NCI-H82 (cell line): ENCODE results near the gene GPR82.
"Not testable (repeated sequence)": the region's sequence is repeated elsewhere in the genome, so short reads cannot be mapped to it uniquely, and the experiment has no call there.

ENCODE experiments used
- DNase-seq: peaks from one replicate; lab custom pipeline; 2025; lab: John Stamatoyannopoulos, UW

The GPR82 gene, protein sequence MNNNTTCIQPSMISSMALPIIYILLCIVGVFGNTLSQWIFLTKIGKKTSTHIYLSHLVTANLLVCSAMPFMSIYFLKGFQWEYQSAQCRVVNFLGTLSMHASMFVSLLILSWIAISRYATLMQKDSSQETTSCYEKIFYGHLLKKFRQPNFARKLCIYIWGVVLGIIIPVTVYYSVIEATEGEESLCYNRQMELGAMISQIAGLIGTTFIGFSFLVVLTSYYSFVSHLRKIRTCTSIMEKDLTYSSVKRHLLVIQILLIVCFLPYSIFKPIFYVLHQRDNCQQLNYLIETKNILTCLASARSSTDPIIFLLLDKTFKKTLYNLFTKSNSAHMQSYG

DNA sequence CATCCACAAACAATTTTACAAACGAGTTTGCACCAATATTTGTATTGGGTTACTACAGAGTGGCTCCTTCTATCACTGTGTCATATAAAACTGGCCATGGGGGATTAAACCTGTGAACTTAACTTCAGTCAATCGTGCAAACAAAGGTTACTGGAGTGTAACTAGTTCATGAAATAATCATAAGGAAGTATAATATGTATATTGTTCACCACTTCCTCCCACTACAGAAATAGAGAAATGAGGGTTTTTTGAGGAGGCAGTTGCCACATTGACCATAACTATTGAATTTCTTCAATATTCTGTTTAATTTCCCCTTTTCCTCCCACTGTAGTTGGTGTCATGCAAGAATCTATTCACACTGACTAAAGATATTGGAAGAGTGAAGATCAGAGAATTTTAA is at the start of gene GPR82:
TSS of gene GPR82 (plus strand) at position 356 of the 400 bp plus-strand sequence. CDS start 2,846 bp downstream, outside the sequence.
- DNase-seq = no peak

DNA sequence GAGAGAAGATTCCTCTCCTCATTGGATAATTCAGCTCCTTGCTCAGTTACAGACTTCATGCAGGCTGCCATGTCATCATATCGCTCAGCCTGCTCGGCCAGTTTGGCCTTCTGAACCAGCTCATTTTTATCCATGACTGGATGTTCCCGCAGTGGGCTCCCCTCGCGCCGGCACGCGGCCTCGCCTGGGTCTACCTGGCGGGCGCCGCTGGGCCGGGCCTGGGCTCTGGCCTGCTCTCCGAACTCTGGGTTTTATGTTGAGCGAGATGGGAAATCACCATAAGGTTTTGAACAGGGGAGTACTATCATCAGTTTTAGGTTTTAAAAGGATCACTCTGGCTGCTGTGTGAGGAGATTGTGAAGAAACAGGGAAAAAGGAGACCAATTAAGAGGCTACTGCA is 47.6 kb upstream of the GPR82 start:
- DNase-seq = not testable (repeated sequence)

DNA sequence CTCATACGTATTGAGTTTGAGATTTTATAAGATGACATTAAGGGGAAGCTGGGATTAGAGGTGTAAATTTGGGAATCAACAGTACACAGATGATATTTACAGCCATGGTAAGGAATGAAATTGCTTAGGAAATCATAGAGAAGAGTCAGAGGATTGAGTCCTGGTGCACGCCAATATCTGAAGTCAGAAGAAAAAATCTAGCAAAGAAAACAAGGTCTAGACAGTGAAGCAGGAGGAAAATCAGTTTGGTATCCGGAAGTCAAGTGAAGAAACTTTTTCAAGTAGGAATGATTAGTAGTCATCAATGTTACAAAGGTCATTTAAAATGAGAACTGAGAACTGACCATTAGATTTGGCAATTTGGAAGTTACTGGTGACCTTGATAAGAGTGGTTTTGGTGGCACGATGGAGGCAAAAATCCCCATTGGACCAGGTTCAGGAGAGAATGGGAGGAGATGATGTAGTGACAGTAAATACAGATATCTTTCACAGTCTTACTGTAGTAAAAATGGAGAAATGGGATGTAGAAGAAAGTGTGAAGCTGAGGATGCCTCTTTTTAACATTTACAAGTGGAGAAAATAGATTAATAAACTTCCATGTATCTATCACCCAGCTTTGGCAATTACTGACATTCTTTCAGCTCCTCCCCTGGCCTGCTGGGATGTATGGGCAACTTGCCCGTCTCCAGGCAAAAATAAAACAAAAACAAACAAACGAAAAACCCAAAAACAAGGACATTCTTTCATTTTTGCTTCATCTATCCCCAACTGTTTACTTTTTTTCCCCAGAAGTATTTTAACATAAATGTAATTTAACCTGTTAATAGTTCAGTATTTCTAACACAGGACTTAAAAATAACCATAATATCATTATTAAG is 46.6 kb upstream of the GPR82 start:
- no peak for DNase-seq

DNA sequence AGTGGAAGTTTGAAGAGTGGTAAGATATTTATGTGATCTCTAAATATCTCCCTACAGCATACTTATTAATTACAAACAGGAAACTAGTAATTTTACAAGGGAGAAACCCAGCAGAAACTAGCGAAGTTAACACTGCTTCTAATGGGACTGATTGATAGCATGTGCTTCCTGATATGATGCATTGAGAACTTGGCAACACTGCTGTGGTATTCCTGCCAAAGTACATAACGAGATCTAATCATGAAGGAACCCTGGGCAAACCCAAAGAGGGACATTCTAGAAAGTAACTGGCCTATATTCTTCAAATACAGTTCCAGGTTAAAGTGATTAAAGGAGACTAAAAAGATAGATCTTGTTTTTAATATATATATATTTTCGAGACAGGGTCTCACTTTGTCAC is 39.8 kb upstream of the GPR82 start:
- DNase-seq = peak; percentile 3

DNA sequence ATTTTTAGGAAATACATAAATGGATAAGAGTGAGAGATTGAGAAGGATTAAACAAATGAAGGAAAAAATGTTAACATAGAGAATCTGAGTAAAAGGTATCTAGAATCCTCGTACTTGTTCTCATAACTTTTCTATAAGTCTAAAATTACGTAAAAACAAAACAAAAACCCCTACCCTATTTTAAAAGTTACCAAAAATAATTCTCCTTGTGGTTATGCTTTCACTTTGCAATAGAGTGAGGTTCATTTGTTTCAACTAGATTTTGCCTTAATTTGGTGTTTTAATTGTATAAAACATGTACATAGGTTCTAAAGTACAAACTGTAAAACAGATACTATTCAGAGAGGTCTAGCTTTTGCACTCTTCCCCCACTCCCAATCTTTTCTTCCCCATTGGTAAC is 39.0 kb upstream of the GPR82 start:
- DNase-seq = no peak

DNA sequence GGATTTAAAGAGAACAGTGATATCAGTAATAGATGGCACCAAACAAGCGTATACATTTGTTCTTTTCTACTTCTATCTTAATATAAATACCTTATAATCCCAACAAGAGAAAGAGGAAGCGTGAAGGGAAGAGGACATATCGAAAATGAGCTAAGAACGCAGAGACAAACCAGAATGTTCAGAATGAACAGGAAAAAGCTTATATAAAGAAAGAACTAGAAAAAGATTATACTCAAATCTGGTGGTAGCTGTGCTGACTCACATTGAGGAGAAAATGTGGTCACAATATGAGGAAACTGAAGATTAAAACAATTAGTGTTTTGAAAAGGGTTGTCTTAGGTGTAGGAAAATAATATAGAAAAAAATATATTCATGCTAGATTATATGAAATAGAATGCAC is 37.2 kb upstream of the GPR82 start:
- no peak for DNase-seq

DNA sequence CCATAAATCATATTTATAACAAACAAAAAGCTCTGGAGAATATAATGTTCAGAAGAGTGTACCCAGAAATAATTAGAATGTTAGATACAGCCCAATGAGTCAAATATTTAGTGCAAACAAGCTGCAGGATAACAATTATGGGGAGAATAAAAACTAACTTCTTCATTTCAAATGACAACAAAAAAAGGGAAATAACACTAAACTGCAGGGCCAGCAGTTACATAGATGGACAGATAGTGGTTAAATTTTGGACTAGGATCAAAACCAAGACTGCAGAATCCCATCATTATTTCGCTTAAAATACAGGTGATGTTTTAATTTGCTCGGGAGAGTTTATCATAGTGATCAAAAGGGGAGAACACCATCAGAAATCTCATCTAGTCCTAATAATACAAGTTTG is 35.8 kb upstream of the GPR82 start:
- DNase-seq = no peak

DNA sequence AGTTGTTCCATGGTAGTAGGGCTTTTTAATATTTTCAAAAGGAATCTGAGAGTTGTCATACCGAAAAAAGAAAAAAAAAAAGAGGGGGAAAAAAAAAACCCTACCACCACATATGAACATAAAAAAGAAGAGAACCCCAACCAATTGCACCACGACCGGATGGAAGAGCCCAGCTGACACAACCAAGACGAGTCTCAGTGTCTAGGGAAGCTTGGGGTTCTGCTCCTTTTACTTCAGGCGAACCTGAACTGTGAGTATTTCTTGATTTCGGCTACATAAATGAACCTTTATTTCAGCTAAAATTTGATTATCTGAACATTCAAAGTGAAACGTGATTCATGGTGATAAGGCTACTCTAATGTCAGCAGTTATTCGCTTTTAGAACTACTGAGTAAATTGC is 35.1 kb upstream of the GPR82 start, which contains the start of gene GPR34:
TSS of gene GPR34 (plus strand) at position 139 of the 400 bp plus-strand sequence. CDS start 6,661 bp downstream, outside the sequence.
- no peak for DNase-seq

DNA sequence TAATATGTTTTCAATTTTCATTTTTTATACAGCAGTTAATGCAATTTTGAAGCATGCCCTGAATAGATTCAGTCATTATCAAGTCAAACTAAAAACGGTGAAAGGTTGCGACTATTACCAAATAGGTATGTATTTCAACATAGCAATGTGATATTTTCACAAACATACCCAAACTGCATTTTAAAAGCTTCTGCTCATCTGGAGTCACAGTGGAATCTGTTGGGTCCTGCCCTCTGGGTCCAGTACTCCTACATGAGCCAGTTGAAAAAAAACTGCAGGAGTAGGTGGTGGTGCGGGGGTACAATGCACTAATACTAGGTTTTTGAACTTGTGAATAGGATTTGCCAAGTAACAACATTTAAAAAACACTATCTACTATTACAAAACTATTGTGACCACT is 34.3 kb upstream of the GPR82 start:
- no peak for DNase-seq

DNA sequence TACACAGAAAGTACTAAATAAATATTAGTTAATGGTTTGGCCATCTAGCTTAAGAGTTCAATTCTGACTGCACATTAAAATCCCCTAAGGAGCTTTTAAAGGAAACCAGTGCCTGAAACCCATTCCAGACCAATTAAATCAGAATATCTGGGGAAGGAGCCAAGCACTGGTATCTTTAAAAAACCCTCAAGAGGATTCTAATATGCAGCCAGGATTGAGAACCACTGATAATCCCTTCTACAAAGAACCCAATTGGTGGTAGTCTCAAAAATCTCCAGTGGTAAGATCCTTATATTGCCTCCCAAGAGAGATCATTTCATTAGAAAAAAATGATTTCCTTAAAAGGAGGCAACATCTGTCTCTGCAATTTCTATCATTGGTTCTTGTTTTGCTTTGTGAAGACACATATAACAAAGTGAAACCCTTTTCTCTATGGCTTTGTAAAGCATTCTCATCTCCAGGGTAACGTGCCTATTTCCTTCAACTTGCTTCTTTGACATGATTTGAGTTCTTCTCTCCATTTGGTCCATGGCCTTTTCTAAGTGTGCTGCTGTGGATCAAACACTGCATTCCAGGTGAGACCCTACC is 31.7 kb upstream of the GPR82 start:
- DNase-seq = no peak

DNA sequence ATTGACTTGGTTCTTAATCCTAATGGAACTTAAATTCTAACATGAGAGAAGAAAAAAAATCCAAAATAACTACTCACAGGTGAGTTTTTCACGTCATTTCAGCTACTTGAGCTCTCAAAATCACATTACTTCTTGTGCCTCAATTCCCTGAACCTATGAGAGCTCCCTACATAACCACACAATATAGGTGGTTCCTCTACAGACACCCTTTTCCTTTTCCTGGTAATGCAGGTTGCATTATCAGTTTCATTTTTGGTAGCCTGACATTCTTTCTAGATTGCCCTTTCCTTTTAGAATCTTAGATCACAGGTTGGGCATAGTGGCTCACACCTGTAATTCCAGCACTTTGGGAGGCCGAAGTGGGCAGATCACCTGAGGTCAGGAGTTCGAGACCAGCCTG is 31.0 kb upstream of the GPR82 start:
- DNase-seq = no peak

DNA sequence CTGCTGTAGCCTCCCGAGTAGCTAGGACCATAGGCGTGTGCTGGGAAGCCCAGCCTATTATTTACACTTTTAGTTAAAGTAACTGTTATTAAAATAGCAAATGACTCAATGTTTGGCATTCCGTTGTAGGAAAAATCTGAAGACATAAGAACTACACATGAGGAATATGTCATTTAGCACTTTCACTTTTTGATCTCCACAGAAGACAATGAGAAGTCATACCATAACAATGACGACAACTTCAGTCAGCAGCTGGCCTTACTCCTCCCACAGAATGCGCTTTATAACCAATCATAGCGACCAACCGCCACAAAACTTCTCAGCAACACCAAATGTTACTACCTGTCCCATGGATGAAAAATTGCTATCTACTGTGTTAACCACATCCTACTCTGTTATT is 28.6 kb upstream of the GPR82 start:
- DNase-seq = no peak

DNA sequence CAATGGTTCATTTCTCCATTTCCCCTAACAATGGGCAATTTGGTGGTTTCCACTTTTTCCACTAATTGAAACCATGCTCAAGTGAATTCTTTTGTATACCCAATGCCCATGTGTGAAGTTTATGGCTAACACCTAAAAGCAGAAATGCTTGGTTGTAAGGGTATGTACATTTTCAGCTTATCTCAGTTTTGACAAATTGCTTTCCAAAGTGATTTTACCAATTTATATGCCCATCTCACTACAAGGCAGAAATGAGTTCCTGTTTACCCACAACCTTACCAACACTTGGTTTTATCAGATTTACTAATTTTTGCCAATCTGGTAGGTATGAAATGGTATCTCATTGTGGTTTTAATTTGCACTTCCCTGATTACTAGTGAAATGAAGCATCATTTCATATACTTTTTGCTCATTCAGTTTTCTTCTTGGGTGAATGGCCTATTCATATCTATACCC is 20.4 kb upstream of the GPR82 start:
- no peak for DNase-seq

DNA sequence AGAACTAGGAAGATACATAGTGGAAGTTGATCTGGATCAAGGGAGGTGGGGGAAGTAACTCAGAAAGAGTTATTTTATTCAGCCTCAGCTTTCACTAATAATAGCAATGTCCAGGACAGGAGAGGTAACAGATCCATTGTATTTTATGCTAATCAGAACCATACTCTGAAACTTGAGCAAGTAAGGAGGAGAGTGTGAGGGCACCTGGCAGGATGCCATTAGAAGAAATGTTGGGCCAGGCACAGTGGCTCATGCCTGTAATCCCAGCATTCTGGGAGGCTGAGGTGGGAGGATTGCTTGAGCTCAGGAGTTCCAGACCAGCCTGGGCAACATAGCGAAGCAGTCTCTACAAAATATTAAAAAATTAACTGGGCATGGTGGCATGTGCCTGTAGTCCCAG is 18.9 kb upstream of the GPR82 start:
- DNase-seq = no peak

DNA sequence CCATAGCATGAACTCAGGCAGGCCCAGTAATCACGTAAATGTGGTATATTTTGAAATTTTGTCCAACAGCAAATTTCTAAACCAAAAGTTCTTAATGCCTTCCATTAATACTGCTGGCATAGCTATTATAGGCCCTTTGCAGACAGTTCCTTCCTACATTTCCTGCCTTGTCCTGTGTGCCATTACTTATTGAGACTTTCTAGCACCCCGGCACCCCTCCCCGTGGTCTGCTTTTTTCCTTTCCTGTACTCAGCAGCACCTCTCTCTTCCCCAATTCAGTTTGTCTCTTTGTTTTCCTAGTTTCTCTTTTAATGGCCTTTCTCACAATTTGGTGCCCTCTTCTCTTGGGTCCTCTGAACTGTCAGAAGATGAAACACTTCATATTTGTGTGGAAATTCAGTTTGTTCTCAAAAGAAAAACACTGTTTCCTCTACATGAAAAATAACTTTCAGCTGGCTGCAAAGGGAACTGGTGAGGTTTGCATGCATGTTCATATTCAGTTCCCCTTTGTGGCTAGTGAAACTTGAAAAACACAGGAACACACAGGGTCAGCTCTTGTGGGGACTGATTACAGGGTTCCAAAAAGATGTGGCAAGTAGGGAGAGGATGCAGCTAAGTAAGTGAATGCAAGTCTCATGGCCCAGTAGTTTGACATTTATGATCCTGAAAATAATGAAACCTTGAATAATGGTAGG is 18.2 kb upstream of the GPR82 start:
- no peak for DNase-seq

DNA sequence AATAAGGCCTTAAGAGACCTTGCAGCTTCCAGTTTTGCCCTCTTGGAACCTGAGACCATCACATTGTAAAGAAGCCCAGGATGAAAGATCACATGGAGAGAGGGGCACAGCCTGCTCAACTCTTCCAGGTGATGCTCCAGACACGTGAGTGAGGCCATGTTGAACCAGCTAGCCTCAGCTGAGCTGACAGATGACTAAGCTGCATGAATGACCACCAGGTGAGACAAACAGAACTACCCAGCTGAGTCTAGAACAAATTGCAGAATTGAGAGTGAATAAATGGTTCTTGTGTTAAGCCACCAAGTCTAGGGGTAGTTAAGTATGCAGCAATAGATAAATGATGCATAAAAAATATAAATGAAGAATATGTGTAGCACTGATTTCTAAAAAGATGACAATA is 16.8 kb upstream of the GPR82 start:
- DNase-seq = no peak

DNA sequence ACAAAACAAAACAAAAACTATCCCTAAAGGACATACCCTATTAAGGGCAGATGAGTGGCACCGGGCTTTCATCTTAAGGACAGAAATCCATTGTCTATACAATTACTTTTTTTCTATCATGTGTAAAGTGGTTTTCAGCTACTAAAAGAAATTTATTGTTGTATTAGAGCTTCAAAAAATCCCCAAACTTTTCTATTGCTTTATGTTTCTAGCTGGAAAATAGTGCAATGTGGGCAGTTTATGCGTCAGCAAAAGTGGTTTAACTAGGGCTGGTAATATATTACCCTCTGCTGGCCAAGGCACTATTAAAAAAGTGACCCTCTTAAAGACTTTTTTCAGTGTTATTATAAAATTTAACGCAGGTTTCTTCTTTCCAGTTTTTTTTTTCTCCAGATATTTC is 15.5 kb upstream of the GPR82 start:
- no peak for DNase-seq

DNA sequence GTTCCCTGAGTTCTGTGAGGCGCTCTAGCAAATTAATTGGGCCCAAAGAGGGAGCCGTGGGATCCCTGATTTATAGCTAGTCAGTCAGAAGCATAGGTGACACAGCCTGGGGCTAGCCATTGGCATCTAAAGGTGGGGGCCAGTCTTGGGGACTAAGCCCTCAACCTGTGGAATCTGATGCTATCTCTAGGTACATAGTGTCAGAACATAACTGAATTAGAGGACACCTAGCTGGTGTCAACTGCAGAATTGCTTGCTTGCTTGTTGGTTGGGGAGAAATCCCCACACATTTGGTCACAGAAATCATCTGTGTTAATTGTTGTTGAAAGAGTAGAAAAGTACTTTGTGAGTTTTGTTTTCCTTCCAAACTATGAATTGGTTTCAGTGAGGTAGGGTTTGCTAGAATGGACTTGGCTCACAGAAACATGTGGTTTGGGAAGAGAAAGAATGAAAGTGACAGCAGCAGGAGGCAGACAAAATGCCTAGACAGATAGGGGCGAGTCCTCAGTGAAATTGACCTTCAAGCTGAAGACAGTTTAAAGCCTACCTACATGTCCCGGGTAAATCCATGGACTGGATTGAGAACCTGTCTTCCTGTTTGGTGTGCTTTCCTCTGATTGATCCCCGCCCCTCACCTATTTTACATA is 12.8 kb upstream of the GPR82 start:
- DNase-seq = no peak

DNA sequence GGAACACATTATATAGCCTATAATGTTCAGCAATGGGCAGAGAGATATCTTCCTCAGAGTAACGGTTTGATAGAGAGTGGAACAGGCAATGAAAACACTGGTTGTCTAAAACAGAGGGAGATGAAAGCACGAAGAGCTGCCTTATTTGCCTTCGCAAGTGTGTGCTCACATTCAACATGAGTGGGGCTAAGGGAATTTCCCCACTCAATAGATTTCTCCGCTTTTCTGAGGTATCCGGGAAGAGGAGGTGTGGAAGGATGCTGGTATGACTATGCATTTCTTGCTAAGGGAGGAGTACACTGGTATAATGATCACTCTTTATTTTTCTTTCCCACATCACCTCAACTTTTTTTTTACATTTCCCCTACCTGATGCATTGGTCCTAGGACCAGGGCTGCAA is 7.8 kb upstream of the GPR82 start:
- DNase-seq = no peak

DNA sequence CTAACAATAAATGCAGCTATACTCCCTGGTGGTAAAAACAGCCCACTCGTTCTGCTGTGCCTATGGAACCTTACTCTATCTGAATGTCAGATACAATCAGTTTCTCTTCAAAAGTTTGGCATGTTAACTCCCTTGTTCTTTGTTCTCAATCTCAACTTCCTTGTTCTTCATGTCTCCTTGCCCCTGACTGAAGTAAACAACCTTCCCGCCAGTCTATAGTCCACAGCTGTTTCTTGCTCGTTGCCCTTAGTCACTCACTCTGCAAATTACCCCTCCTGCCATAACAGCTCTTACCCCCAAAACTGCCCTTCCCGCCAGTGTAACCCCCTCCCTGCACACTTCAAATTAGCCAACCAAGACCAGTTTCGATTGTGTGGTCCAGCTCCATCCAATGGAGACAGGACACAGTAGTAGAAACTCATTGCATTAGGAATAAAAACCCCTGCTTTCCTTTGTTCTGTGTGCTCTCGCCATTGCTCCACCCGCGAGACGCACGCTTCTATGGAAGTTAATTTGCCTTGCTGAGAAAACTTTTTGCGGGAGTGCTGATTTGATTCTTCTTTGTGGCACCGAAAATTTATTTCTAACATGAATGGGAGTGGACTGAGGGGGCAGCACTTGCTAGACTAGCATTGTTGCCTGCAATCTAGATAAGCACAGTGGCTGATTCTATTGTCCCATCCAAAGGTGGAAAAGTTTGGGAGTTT is 7.1 kb upstream of the GPR82 start:
- no peak for DNase-seq
